KOPT-K1 (cell line): Measurements from ENCODE around the gene SLC25A5.
A peak's percentile ranks its signal among the peaks of the same experiment; 100 is the strongest.
"Not testable (repeated sequence)": the region's sequence is repeated elsewhere in the genome, so short reads cannot be mapped to it uniquely, and the experiment has no call there.

Source experiments
- H3K27ac ChIP-seq: fragments of 200-600 bp; sonication (generic); 2 replicates; pipeline ENCODE4 v1.5.1; 2016; ENCODE audit warnings: antibody characterized with exemption, mild to moderate bottlenecking, low read depth, low read length; ENCODE audit not compliant: poor library complexity, severe bottlenecking
- H3K36me3 ChIP-seq: fragments of 200-600 bp; sonication (generic); 2 replicates; pipeline ENCODE4 v1.5.1; 2017; ENCODE audit warnings: antibody characterized with exemption, mild to moderate bottlenecking, low read length, moderate library complexity; ENCODE audit not compliant: insufficient read depth
- H3K9me3 ChIP-seq: fragments of 200-600 bp; sonication (generic); 2 replicates; pipeline ENCODE4 v1.5.1; 2017; ENCODE audit warnings: antibody characterized with exemption, low read length, mild to moderate bottlenecking; ENCODE audit not compliant: insufficient read depth, poor library complexity, severe bottlenecking

Gene SLC25A5

DNA sequence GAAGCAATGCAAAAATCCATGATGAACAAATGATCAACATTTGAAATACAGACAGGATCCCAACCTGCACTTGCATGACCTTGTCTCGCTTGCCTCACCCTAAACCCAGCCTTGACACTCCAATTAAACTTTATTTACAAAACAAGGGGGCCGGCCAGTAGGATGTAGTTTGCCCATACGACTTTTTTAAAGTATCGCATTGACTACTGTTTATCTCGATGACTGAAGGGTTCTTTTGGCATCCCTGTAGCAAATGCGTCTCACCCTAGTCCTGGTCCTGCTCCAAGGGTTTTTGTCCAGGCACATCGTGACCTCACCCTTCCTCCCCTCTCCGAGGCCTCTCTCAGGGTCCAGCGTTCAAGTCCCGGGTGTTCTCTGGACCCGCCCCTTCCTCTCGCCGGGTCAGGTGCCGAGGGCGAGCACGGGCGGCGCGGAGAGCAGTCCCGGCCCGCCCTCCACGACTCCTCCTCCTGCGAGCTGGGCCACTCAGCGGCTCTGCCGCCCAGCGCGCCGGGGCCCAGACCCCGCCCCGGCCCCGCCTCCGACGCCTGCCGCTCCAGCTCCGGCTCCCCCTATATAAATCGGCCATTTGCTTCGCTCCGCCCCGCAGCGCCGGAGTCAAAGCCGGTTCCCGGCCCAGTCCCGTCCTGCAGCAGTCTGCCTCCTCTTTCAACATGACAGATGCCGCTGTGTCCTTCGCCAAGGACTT, at the start of gene SLC25A5:
Gene SLC25A5 (plus strand): TSS at position 603 of the 709 bp plus-strand sequence. CDS start 72 bp downstream, at position 675.
- no peaks in the 10 kb centered on the region for H3K9me3 ChIP-seq
- H3K36me3 ChIP-seq = peaks cover 31% of the 10 kb centered on the region
- peak within 1 kb of the TSS; percentile 97 for H3K27ac ChIP-seq

GRCh38 chrX:119419146-119419545, 49.1 kb upstream of the SLC25A5 start:
- Histone ChIP-seq H3K27ac (no peak overlapping the region), H3K9me3 (no peaks in the 10 kb centered on the region), H3K36me3 (no peaks in the 10 kb centered on the region)

DNA sequence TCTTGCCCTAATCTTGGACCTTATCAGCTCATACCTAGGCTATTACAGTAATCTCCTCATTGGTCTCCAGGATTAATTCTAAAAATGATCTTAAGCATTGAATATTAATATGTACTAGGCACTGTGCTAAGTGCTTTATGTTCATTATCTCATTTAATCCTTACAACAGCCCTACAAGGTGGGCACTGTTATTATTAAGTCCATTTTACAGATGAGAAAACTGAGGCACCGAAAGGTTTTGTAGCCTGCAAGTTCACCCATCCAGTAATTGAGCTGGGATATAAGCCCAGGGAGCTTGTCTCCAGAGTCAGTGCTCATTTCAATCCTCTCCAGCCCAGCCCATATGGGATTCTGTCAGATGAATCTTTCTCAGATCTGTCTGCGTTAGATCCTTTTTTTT, 48.3 kb upstream of the SLC25A5 start:
- Histone ChIP-seq H3K9me3 (no peaks in the 10 kb centered on the region), H3K27ac (no peak overlapping the region), H3K36me3 (no peaks in the 10 kb centered on the region)

DNA sequence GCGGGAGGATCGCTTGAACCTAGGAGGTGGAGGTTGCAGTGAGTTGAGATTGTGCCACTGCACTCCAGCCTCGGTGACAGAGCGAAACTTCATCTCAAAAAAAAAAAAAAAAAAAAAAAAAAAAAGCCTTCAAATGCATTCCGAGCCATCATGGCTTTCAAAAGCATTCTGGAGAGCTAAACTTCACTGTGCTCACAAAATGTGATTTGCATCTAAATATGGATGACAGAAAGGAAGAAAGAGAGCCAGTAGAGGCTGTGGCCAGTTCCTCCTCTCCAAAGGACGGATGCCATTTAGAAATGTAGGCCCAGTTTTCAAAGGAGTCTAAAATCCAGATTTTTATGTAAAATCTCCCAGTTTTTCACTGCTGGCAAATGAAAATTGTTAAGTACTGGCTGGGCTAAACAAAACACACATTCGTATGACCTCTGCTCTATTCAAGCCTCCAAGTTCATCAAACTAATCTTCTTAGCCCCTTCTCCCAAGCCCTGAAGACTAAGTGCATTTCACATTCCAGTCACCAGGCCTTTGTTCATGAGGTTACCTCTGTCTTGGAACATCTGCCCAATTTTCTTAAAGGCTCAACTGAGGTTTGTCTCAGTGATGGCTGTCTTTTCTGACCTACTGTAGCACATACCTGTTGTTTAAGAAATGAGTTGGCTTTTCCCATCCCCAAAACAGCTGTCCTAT, 47.1 kb upstream of the SLC25A5 start:
- no peaks in the 10 kb centered on the region for H3K9me3 ChIP-seq

DNA sequence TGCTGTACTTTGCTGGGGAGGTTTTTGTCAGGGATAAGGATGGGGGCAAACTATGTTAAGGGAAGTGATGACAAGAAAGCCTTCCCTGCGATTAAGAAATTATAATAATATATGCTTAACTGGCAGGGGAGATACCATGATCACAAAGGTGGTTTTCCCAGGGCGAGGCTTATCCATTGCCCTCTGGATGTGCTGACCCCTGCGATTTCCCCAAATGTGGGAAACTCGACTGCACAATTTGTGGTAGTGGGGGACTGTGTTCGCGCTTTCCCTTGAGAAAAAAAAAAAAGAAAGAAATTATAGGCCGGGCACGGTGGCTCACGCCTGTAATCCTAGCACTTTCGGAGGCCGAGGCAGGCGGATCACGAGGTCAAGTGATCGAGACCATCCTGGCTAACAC, 44.6 kb upstream of the SLC25A5 start:
- H3K9me3 ChIP-seq = no peaks in the 10 kb centered on the region
- H3K36me3 ChIP-seq = no peaks in the 10 kb centered on the region
- no peak overlapping the region for H3K27ac ChIP-seq

More for the DNA sequence above, 47.1 kb upstream of the SLC25A5 start:
- Histone ChIP-seq H3K27ac (no peak overlapping the region), H3K36me3 (no peaks in the 10 kb centered on the region)

GRCh38 chrX:119424999-119425398, 43.2 kb upstream of the SLC25A5 start:
- Histone ChIP-seq H3K27ac (no peak overlapping the region), H3K9me3 (no peaks in the 10 kb centered on the region)

DNA sequence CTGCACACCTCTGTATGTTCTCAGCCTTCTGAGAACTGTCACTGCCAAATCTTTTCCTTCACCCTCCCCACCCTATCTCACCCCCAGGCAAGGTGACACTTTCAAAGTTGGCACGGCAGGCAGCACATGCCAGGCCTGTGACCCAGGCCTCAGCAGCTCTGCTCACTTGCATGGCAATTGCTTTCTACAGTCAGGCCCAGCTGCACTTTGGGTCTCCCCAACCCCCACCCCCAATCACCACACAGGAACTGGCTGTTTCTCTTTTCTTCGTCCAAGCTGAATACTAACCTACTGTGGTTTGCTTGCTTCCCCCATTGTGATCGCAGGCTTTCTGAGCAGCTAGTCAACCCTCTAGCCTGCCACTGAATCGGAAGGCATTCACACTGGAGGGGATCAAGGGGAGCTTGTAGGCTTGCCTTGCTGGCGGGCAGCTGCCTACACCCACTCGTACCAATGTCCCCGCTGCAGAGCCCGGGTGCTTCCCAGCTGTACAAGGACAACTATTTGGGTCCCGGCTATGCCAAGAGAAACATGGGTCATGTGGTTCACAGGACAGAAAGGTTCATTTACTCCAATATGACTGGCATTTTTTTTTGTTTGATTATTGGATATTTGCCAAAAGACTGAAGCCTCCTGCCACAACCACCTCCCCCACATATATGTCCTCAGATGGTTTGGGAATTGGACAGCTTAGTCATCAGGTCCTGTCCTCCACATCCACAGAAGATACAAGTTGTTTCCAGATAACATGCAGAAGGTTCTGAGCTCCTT, 41.0 kb upstream of the SLC25A5 start:
- peak overlapping the region; percentile 78 for H3K27ac ChIP-seq
- H3K9me3 ChIP-seq = no peaks in the 10 kb centered on the region
- H3K36me3 ChIP-seq = no peaks in the 10 kb centered on the region

More at GRCh38 chrX:119424999-119425398, 43.2 kb upstream of the SLC25A5 start:
- no peaks in the 10 kb centered on the region for H3K36me3 ChIP-seq

GRCh38 chrX:119427795-119428185, 40.5 kb upstream of the SLC25A5 start:
- H3K36me3 ChIP-seq = no peaks in the 10 kb centered on the region
- H3K9me3 ChIP-seq = no peaks in the 10 kb centered on the region
- H3K27ac ChIP-seq = peak overlapping the region; percentile 78

DNA sequence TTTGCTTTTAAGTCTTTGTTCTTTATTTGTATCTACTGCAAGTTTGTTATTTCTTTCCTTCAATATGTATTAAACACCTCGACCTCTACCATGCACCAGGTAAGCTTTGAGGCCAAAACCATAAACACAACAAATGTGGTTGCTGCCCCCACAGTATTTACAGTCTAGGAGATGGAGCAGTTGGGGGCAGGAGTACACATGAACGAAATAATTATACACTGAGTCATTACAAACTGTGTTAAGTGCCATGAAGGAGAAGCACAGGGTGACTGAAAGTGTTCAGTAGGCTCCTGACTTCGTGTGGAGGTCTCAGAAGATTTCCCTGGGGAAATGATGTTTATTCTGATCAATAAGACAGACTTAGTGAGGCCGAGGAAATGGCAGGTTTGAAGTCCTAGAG, 38.8 kb upstream of the SLC25A5 start:
- Histone ChIP-seq H3K27ac (no peak overlapping the region), H3K36me3 (no peaks in the 10 kb centered on the region), H3K9me3 (no peaks in the 10 kb centered on the region)

DNA sequence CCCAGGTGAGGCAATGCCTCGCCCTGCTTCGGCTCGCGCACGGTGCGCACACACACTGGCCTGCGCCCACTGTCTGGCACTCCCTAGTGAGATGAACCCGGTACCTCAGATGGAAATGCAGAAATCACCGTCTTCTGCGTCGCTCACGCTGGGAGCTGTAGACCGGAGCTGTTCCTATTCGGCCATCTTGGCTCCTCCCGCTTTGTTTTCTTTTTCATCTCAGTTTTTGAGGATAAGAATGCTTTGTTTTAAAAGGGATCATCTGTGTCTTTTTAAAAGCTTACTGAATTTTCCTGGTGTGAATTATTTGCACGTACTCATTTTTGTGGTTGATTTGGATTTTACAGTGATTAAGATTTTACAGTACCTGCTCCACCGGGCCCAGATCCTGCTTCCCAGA, 26.9 kb upstream of the SLC25A5 start:
- not testable (repeated sequence) for H3K27ac ChIP-seq, H3K9me3 ChIP-seq, H3K36me3 ChIP-seq

DNA sequence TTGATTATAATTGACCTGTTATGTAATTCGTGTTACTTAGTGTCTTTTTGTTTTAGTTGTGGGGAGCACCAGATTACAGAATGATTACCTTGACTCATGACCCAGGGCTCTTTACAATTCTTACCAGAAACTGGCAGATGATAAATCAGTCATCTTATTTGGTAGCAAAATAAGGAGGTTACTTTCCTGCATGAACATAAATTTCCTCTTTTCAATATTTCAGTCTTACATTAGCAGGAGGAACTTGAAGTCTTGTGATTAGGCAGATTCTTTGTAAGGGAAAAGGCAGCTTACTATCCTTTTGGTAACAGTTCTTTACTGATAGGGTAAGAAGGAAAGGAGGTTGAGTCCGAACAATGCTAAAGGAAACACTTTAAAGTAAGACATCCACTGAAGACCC, 26.0 kb upstream of the SLC25A5 start:
- no peaks in the 10 kb centered on the region for H3K9me3 ChIP-seq
- H3K27ac ChIP-seq = no peak overlapping the region
- no peaks in the 10 kb centered on the region for H3K36me3 ChIP-seq

DNA sequence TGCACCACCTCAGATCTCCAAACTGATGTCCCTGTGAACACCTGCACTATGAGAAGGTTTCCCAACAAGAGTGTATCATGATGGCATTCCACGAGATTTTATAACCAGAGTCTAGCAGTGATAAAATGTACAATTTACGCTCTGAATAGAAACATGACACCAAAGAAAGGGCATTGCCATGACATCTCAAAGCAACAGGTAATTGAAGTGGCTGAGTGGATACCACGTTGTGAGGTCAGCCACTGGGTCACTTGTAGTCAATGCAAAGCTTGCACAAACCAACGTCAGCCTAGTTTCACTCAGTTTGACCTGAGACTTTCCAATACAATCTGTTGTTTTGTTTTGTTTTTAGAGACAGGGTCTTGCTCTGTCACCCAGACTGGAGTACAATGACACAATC, 15.0 kb upstream of the SLC25A5 start:
- no peak overlapping the region for H3K27ac ChIP-seq
- H3K9me3 ChIP-seq = no peaks in the 10 kb centered on the region
- H3K36me3 ChIP-seq = no peaks in the 10 kb centered on the region

DNA sequence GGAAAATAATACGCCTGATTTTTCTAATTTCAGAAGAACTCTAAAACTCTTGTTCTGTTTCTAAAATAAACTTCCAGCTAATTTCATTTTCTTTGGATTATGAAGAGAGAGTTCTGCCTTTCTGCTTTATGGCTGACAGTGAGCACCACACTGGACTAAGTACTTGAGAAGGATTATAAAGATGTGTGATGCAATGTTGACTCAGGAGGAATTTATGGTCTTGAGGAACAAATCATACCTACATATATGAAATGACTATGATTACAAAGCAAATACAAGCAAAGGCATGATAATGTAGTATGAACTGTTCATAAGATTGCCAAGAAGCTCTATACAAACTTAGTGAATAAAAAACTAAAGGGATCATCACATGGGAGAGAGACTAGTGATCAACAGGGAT, 13.0 kb upstream of the SLC25A5 start:
- no peak overlapping the region for H3K27ac ChIP-seq

GRCh38 chrX:119459181-119459580, 9.1 kb upstream of the SLC25A5 start:
- H3K9me3 ChIP-seq = no peaks in the 10 kb centered on the region
- H3K36me3 ChIP-seq = no peaks in the 10 kb centered on the region
- H3K27ac ChIP-seq = no peak overlapping the region

More for the DNA sequence above, 13.0 kb upstream of the SLC25A5 start:
- Histone ChIP-seq H3K36me3 (no peaks in the 10 kb centered on the region), H3K9me3 (no peaks in the 10 kb centered on the region)

DNA sequence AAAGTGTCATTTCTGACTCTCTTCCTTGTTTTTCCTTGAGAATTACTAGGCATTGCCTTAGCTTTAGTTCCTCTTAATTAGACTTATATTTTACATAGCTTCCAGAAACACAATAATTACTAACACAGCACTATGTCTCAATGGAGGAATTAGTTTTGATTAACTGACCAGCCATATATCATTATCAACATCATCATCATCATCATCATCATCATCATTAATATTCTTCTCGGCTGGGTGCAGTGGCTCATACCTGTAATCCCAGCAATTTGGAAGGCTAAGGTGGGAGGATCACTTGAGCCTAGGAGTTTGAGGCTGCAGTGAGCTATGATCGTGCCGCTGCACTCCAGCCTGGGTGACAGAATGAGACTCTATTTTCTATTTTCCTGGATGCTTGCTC, 2.7 kb upstream of the SLC25A5 start:
- no peak overlapping the region for H3K27ac ChIP-seq
- H3K36me3 ChIP-seq = peaks cover 14% of the 10 kb centered on the region
- no peaks in the 10 kb centered on the region for H3K9me3 ChIP-seq
